ENCODE measurements around the gene UNC13B.
A peak's percentile ranks its signal among the peaks of the same experiment; 100 is the strongest.
"Not testable (repeated sequence)": the region's sequence is repeated elsewhere in the genome, so short reads cannot be mapped to it uniquely, and the experiment has no call there.

Gene UNC13B

GRCh38 chr9:35164711-35165110, 2.9 kb downstream of the UNC13B start:
- DNase-seq: peak; percentile 47

DNA sequence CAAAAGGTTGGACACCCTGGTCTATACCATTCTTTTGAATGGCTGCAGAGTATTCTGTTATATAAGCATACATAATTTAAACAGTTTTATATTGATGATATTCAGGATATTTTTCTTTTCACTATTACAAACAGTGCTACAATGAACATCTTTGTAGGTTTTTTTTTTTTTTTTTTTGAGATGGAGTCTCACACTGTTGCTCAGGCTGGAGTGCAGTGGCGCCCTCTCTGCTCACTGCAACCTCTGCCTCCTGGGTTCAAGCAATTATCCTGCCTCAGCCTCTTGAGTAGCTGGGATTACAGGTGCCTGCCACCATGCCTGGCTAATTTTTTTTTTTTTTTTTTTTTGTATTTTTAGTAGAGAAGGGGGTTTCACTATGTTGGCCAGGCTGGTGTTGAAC, 5.6 kb downstream of the UNC13B start:
- not testable (repeated sequence) for DNase-seq

DNA sequence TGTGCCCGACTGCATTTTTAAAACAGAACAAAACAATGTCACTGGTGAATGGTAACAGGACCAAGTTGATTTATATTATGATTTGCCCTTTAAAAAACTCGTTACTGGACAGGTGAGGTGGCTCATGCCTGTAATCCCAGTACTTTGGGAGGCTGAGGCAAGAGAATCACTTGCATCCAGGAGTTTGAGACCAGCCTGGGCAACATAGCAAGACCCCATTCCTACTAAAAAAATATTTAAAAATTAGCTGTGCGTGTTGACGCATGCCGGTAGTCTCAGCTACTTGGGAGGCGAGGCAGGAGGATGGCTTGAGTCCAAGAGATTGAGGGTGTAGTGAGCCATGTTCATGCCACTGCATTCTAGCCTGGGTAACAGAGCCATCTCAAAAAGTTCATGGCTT, 7.2 kb downstream of the UNC13B start:
- no peak for DNase-seq

- DNase-seq: no peak
Measured at GRCh38 chr9:35172878-35173277, 11.1 kb downstream of the UNC13B start.

DNA sequence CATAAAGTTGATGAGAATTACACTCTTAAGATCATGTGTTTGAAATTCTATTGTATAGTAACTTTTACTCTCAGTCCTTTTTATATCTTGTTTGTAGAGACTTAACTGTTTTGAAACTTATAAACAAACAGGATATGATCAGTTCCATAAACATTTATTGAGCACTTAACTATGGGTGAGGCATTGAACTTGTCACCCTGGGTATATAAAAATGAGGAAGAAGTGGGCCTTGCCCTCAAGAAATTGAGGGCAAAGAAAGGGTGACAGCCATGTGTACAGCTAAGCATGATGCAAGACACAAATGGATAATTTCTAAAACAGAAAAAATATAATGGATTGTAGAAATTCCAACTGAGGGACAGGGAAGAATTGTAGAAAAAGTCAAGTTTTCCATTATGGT, 15.7 kb downstream of the UNC13B start:
- DNase-seq: no peak

GRCh38 chr9:35179347-35180280, 17.8 kb downstream of the UNC13B start:
- DNase-seq: no peak

- no peak for DNase-seq
Measured at GRCh38 chr9:35180801-35181200, 19.0 kb downstream of the UNC13B start.

GRCh38 chr9:35182401-35182800, 20.6 kb downstream of the UNC13B start:
- DNase-seq: not testable (repeated sequence)

DNA sequence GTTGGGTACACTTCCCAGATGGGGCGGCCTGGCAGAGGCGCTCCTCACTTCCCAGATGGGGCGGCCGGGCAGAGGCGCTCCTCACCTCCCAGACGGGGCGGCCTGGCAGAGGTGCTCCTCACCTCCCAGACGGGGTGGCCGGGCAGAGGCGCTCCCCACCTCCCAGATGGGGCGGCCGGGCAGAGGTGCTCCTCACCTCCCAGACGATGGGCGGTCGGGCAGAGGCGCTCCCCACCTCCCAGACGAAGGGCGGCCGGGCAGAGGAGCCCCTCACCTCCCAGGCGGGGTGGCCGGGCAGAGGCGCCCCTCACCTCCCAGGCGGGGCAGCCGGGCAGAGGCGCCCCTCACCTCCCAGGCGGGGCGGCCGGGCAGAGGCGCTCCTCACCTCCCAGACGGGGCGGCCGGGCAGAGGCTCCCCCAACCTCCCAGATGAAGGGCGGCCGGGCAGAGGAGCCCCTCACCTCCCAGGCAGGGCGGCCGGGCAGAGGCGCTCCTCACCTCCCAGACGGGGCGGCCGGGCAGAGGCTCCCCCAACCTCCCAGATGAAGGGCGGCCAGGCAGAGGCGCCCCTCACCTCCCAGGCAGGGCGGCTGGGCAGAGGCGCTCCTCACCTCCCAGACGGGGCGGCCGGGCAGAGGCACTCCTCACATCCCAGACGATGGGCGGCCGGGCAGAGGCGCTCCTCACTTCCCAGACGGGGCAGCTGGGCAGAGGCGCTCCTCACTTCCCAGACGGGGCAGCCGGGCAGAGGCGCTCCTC, 21.4 kb downstream of the UNC13B start:
- DNase-seq: not testable (repeated sequence)

- DNase-seq: not testable (repeated sequence)
Measured at GRCh38 chr9:35183755-35184480, 22.1 kb downstream of the UNC13B start.

DNA sequence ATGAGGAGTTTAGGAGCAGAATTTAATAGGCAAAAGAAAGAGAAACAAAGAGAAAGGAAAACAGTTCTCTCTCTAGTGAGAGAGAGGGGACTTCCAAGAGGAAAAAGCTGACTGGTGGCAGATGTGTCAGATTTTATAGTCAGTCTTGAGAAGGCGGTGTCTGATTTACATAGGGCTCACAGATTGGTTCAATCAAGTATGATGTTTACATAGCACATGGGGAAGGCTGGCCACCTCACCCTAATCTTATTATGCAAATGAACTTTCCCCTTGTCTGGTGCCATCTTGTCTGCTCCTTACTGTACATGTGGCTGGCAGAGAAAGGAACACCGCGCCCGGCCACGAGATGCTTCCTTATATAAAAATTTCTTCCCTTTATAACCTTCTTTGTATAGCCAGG, 24.7 kb downstream of the UNC13B start:
- no peak for DNase-seq

DNA sequence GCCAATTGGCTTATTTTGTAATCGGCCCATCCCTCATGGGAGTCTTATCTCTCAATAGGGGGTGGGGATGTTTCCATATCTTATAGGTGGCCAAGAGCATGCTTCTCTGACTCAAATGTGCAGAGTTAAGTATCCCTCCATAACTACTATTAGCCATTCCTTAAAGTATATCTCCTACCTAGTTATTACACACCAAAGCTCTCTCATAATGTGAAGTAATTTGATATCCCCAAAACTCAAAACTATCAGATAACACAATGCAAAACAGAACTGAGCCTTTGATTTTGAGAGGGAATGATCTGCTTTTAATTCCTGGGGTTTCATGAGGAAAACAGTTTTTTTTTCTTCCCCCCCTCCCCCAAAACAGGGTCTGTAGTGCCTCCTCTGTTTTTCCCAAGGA, 28.4 kb downstream of the UNC13B start:
- DNase-seq: no peak

DNA sequence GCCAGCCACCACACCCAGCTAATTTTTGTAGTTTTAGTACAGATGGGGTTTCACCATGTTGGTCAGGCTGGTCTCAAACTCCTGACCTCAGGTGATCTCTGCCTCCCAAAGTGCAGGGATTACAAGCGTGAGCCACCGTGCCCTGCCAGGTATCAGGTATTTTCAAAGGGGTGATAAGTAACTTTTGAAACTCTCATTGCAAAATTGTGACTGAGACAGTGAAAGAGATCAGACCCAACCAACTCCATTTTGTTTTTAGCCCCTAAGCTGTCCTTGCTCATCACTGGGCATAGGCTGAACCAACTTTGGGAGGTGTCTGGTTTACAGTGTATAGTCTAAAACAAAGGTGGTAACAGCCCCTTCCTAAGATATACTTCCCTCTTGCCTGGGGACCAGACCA, 29.3 kb downstream of the UNC13B start:
- no peak for DNase-seq

DNA sequence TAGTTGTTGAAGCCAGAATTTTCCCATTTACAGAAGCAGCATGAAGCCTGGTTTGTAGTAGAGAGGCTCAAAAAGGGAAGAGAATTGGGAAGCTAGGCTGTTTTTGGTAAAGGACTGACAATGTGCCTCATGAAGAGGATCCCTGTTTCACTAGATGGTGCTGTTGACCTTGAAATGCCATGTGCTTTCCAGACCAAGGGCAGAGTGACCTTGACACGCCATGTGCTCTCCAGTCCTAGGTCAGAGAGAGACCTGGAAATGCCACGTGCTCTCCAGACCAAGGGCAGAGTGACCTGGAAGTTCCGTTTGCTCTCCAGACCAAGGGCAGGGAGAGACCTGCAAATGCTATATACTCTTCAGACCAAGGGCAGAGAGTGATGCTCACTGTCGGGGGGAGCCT, 32.0 kb downstream of the UNC13B start:
- no peak for DNase-seq

GRCh38 chr9:35195683-35196082, 33.9 kb downstream of the UNC13B start:
- DNase-seq: peak; percentile 36

DNA sequence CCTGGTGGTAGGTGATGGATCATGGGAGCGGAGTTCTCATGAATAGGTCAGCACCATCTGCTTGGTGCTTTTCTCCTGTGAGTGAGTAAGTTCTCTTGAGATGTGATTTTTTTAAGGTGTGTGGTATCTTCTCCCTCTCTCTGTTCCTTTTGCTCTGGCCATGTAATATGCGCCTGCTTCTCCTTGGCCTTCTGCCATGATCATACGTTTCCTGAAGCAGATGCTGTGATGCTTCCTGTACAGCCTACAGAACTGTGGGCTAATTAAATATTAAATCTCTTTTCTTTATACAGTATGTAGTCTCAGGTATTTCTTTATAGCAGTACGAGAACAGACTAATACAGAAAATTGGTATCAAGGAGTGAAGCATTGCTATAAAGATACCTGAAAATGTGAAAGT, 36.4 kb downstream of the UNC13B start:
- no peak for DNase-seq

GRCh38 chr9:35203528-35203927, 41.7 kb downstream of the UNC13B start:
- DNase-seq: no peak

GRCh38 chr9:35205340-35205739, 43.5 kb downstream of the UNC13B start:
- no peak for DNase-seq

DNA sequence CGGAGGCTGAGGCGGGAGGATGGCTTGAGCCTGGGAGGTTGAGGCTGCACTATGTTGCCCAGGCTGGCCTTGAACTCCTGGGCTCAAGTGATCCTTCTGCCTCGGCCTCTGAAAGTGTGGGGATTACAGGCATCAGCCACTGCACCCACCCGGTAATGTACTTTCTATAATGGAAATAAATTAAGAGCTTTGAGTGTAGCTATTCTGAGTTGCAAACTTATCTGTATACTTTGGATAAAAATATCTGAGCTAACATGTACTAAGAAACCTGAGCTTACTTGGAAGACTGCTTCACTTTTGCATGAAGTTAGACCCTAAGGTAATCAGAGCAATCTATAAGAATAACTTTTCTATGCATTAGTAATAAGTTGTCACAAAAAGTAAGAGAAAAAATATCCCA, 50.0 kb downstream of the UNC13B start:
- no peak for DNase-seq

- no peak for DNase-seq
Measured at GRCh38 chr9:35220659-35221338, 59.0 kb downstream of the UNC13B start.

DNA sequence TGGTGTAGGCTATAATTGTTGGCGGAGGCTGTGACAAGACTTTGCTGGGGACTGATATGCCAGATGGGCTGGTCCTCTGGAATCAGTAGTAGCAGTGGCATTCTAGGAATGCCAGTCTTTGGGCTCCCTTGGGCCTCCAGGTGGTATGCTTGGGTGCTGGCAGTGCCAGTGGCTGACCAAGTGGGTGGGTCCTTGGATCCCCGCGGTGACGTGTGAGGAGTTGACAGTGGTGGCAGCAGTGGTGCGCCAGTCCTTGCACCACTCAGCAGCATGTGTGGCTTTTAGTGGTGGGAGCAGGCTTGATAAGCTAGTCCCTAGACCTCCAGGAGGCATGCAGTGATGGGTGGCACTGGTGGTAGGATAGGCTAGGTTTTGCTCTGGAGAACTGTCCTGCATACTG, 63.9 kb downstream of the UNC13B start:
- DNase-seq: no peak

DNA sequence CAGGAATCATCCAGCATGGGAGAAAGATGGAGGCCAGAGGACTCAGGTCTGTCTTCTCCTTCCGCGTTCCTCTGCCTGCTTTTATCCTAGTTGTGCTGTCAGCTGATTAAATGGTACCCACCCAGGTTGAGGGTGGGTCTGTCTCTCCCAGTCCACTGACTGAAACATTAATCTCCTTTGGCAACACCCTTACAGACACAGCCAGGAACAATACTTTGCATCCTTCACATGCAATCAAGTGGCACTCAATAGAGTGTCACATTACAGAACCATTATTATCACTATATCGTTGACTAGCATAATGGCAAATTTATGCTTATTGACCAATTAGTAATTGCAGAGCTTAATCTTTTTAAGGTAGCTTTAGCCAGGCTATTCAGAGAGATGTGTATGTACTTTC, 64.8 kb downstream of the UNC13B start:
- no peak for DNase-seq

GRCh38 chr9:35227284-35227683, 65.5 kb downstream of the UNC13B start:
- no peak for DNase-seq
